HG03442 (cell line): ENCODE data around the gene TEX22.

Source experiments
- ATAC-seq: cut with Tn5 transposase; IDR thresholded peaks from one replicate; pipeline ENCODE4 v1.9.1; 2021; ENCODE audit warnings: mild to moderate bottlenecking, moderate library complexity; ENCODE audit not compliant: unreplicated experiment

Gene TEX22

DNA sequence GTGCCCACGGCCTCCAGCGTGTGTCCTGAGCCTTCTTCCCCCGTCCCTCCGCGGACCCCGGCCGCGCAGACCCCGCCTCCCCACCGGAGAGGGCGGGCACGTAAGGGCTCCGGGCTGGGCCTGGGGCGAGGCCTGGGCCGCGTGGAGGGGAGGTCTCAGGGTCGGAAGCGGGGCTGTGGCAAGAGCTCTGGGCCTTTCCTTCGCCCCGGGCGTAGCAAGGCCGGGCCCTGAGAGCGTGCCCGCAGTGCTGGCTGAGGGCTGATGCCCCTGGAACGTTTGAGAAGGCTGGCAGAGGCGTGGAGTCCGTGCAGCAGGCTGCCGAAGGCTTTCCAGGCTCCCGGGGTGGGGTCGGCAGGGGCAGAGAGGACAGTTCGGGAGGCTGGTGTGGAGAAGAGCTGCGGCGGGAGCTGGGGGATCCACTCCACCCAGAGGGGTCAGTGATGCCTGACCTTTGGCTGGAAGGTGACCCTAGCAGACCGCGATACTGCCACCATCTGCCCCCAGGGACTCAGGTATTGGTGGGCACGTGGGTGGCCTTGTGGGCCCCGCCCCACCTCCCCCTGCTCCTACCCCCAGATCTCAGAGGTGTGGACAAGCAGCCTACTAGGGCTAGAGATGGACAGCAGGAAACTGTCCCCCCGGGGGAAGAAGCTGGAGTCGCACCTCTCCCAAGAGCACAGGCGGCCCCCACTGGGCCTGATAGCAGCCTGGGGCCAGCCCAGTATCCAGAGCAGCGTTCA, 558 bp downstream of the TEX22 start:
- peak; percentile 23 for ATAC-seq

DNA sequence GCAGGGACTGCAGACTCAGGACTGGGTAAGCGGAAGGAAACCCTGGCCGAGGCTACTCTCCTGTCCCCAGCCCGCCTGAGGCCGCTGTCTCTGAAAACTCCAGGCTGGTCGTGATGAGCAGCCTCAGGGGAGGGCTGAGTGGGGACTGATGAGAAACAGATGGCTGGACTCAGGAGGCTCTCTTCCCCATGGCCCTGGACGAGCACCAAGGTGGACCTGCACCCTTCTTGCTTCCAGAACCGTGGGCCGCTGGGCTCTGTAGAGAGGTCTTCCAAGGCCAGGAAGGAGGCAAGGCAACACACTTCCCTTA, 1.1 kb downstream of the TEX22 start:
- no peak for ATAC-seq

DNA sequence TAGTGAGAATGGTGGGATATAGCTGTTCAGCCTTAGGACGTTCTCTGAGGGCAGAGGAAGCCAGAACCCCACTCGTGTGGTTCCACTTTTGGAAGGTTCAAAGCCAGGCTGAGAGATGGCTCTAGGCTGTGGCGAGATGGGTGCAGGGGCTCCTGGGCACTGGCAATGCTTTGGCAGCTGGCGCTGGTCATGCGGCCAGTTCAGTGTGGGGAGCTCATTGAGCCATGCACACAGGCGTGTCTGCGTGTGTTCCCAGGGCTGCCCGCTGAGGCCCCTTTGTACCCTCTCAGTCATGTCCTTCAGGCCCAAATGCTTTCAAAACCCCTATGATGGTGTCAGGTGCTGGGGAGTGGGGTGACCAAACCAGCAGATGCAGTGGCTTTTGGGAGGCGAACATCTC, 1.7 kb downstream of the TEX22 start:
- ATAC-seq: no peak

DNA sequence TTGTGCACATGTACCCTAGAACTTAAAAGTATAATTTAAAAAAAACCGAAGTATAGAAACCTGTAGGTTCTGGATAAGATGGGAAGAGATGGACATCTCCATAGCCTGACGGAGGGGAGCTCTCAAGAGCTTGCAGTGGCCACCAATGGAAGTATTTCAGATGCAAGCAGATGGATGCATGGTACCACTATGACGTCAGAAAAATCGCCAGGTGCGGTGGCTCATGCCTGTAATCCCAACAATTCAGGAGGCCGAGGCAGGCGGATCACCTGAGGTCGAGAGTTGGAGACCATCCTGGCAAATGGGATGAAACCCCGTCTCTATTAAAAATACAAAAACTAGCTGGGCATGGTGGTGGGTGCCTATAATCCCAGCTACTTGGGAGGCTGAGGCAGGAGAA, 3.4 kb downstream of the TEX22 start:
- ATAC-seq: no peak

DNA sequence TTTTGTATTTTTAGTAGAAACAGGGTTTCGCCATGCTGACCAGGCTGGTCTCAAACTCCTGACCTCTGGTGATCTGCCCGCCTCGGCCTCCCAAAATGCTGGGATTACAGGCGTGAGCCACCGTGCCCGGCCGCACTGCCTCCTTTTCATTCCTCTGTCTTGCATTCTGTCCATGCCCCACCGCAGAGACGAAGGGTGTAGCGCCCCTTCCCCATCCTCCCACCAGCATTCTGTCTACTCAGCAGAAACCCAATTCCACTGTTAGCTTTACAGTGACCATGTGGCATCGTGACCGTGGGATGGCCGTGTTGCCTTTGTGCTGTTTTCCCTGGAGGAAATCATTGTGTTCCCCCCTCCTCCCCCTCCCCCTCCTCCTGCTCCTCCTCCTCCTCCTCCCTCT, 10.3 kb downstream of the TEX22 start:
- ATAC-seq: no peak

DNA sequence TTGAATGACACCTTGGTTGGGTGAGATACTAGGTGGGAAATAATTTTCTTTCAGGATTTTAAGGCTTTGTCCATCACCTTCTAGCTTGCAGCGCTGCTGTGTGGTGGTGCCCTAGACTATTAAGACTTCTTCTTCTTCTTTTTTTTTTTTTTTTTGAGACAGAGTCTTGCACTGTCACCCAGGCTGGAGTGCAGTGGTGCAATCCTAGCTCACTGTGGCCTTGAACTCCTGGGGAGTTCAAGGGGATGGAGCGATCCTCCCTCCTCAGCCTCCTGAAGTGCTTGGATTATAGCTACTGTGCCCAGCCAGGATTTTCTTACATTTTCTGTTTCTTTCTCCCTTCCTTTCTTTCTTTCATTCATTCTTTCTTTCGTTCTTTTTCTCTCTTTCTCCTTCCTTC, 11.0 kb downstream of the TEX22 start:
- ATAC-seq: no peak

DNA sequence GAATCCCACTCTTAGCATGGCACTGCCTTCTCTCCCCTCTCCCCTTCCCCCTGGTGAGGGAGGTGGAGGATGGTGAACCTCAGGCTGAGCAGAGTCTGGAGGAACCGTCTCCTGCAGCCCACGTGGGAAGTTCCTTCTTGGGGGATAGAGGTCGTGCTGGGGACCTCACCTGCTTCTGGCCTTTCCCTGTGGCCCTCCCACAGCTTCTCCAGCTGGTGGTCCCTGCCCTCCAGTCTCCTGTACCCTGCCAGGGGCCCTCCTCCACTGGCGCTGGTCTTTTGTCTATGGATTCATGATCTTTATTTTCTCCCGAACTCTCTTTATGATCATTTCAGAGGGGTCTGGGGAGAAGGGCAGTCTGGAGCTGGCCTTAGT, 12.3 kb downstream of the TEX22 start:
- ATAC-seq: no peak

DNA sequence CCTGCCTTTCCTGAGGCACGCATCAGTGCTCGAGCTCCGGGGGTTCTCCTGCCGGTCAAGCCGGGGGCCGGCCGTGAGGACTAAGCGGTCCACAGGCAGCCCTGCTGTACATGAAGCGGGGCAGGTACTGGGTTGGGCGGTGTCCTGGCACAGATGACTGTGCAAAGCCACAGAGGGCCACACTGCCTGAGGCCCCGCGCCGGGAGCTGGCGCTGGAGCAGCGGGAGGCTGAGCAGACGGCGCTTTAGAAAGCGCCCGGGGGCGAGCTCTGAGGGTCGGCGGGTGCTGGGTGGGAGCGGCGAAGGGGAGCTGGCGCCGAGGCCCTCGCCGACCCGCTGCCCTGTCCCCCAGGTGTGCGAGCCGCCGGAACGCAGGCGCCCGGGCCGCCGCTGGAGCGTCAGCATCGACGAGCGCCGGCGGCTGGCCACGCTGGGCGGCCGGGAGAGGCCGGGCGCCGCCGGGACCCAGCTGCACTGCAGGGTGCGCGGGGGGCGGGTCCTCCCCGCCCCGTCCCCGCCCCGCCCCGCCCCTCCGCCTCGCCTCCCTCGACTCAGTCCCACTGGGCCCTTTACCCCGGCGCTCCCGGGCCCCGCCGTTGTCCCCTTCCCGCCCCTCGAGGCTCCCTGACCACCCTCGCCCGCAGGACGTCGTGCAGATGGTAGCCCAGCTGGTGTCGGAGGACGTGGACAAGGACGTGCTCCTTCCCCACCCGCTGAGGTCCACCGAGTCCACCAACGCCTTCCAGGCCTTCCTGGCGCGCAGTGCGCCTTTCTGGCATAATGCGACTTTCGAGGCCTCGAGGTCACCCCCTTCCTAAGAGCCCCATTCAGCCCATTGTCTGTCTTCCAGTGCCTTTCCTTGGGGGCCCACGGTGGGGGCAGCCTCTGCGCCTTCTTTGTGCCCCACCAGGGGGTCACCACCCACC, 12.9 kb downstream of the TEX22 start:
- no peak for ATAC-seq

DNA sequence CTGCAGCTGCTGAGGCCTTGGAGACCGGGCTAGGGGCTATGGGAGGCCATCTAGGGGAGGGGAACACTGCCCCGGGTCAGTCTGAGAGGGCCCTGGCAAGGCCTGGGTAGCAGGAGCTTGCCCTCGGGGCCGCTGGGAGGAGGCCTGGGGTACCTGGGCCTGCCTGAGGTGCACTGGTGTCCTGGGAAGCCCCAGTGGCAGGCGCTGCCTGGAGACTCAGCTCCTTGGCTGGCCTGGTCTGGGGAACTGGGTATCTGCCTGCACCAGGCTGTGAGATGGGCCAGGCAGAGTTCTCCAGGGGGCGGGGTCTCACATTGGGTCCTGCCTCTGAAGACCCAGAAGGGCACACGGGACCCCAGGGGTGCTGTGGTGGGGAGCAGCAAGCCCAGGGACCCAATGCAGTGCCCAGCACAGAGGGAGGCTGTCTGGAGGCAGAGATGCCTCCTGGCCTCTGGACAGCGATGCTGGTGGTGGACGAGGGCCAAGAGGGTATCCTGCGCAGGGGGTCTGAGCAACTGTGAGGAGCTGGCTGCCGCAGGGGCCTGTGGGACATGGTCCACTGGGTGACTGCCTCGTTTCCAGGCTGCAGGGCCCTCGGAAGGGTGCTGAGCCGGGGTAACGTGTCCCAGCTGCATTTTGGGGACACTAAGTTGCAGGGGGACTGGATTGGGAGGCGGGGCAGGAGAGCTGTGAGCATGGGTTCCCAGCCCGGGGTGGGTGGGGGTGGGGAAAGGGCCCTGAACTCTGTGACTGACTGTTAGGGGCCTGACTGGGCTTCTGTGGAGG, 13.8 kb downstream of the TEX22 start:
- no peak for ATAC-seq

DNA sequence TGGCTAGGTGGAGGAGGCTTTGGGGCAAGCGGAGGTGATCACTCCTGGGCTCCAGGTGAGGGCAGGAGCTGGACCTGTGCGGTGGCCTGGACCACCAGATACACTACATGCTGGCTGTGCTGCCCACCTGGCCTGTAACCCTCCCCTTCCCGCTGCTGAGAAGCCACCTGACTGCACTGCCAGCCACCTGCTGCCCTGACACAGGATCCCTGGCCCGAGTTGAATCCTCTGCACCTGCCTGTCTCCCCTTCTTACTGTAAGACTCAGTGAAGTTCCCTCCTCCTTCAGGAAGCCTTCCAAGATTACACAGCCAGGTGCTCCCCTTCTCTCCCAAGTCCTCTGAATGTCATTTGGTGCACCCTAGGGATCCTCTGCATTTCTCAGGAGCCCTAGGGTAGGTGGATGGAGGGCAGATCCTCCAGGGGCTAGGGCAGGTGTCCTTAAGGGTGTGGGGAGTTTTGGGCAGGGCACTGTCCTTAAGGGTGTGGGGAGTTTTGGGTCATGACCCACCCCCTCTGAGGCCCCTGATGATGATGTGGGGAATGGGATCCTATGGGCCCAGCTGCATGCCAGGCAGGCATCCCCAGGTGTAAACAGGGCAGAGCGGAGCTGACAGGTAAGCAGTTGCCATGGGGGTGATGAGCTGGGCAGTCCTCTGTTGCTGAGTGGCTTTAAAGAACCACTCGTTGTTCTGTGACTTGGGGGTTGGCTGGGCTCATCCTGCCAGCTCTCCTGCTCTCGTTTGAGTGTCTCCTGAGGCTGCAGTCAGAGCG, 14.6 kb downstream of the TEX22 start:
- no peak for ATAC-seq

DNA sequence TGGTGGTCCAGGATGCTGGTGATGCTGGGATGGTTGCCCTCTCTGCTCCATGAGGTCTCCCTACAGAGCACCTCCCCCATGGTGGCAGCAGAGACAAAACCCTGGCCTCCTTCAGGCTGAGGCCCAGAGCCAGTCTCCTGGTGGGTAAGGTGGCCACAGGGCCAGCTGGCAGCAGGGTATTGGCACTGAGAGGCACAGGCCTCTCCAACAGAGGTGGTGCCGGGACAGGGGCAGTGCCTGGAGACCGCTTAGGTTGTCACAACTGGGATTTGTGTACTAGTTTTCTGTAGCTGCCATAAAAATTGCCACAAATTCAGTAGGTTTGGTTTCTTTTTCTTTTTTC, 15.2 kb downstream of the TEX22 start:
- no peak for ATAC-seq

DNA sequence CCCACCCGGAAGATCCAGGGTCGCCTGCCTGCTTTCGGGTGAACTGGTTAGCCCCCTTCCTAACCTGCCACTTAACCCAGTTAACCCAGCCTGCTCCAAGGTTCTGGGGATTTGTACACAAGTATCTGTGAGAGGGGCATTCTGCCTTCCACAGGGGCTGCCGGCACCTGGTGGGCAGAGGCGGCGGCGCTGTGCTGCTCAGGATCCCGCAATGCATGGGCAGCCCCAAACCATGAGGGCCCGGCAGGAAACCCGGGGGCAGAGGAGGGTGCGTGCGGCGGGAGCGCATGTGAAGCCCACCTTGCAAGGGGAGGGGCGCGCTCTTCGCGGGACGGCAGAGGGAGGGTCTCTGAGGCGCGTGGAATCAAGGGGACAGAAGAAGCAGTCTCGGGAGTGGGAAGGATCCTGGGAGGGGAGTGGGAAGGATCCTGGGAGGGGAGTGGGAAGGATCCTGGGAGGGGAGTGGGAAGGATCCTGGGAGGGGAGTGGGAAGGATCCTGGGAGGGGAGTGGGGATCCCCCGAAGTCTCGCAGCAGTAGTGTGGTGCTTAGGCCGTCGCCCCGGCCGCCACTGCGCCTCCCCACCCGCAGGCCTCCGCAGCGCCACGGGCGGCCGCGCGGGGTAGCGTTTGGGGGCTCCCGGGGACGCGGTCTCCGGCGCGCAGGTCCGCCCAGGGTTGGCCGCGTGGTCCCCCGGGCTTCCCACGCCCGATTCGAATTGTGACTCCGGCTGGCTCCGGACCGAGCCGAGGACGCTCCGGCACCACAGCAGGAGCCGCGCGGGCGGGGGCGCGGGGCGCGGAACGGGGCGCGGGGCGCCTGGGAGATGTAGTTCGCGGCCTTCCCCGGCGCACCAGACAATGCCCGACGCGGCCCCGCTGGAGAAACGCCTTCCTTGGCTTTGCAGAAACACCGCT, 16.4 kb downstream of the TEX22 start:
- peak; percentile 49 for ATAC-seq

DNA sequence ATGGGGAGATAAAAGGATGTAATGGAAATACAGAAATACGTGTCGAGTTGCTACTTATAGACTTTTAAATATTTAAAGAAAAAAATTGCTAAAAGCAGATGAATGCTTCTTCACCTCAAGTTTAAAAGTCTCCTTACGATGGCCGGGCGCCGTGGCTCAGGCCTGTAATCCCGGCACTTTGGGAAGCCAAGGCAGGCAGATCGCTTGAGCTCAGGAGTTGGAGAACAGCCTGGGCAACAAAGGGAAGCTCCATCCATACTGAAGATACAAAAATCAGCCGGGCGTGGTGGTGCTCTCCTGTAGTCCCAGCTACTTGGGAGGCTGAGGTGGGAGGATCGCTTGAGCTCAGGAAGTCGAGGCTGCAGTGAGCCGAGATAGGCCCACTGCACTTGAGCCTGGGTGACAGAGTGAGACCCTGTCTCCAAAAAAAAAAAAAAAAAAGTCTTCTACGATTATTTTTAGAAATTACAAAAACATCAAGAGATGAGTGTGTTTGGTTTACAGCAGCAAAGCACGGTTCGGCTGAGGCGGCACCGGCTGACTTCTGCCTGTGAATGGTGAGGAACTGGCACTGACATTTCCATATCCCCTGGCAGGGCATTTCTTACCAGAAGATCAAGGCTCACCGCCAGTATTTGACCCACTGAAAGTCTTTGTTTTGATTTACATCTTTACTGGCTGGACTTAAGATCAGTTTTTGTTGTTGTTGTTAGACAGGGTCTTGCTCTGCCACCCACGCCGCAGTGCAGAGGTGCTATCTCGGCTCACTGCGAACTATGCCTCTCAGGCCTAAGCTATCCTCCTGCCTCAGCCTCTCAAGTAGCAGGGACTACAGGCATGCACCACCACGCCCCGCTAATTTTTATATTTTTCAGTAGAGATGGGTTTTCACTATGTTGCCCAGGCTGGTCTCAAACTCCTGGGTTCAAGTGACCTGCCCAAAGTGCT, 17.4 kb downstream of the TEX22 start:
- no peak for ATAC-seq

DNA sequence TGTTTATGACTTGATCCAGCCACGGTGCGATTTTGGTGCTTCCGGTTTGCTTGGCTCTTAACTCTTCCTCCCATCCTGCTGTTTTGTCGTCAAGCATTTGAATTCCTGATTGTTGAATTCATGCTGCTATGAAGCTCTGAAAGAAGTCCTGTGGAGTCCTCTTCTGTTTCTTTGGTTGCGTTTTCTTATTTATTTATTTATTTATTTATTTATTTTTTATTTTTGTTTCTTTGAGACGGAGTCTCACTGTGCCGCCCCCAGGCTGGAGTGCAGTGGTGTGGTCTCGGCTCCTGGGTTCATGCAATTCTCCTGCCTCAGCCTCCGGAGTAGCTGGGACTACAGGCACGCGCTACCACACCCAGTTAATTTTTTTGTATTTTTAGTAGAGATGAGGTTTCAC, 18.3 kb downstream of the TEX22 start:
- ATAC-seq: no peak

DNA sequence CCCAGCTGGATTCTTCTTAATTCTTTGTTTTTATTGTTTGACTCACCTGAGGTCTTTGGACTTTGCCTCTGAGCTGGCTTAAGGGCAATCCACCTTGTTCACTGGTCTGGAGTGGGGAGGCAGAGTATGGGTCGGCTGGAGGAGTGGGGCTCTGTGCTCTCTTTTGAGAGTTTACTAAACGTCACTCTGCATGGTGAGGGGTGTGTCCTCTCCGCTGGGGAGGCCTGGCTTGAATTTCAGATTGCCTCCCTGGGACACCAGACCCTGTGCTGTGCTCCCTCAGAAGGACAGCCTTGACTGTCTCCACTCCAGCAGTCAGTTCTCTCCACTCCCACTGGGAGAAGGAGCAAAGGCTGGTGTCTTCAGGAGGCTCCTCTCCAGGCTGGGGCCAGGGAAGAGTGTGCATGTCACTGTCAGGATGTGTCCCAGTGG, 19.4 kb downstream of the TEX22 start:
- ATAC-seq: no peak

DNA sequence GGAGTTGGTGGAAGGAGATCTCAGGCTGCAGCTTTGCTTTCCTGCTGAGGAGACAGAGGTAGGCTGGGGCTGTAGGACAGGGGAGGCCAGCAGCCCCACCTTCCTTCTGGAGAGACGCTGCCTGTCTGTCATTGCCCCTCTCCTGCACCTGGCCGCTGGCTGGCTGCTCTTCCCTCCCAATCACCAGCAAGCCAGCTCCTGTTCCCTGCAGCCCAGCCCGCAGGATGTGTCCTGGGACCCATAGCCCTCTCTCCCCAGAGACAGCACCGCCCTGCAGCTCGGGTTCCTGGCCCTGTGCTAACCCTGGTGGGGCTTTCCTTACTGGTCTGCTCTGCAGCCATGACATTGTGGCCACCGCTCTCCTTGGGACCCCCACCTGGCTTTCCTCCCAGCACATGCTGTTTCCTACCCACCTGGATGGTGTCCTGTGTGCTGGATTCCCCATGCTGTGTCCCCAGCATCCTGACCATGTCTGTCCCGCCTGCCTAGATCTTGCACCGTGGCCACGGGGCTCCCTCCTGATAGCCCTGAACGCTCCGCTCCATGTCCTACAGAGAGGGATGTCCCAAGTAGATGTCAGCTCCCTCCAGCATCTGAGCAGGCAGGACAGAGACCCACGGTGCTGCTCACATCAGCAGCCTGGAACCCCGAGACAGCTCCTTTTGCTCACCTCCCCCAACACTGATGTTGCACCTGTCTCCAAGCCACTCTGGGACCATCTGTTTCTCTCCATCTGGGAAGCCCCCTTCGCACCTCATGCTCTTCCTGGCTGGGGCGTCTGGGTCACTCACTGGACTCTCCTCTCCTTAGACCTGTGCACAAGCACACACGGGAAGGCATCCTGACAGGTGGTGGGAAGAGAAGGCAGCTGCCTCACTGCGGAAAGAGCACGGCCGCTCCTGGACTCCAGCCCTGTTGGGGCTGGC, 20.2 kb downstream of the TEX22 start:
- no peak for ATAC-seq

DNA sequence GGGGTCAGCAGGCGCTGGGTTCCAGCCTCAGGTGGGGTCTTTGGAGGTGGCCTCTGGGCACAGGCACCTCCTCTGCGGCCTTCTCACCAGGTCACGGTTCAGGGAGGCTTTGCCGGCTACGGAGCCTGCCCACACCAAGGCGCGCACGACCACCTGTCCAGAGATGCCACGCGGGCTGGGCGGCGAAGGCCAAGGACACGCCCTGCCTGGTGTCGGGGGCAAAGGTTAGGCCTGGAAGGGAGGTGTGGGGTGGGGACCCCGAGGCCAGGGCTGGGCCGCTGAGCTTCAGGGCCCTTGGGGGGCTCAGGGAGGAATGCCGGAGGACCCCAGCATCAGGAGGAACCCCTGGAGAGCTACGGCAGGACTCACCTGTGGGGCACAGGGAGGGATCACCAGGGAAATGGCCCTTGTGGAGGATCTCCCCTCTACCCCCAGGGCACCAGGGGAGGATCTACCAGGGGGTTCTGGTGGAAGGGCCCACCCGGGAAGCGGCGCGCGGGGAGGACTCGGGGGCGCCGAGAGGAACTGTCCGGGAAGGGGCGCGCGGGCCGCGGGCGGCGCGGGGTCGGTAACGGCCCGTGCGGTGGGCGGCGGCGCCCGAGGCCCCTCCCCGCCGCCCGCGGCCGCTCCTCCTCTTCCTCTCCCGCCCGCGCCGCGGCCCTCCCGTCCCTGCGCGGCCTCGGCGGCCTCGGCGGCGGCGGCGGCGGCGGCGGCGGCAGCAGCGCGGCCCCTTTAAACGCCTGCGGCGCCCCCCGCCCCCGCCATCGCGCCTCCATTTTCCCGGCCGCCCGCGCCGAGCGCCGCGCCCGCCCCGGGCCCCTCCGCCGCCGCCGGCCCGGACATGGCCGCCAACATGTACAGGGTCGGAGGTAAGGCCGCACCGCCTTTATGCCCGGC, 21.1 kb downstream of the TEX22 start, which contains the start of gene MTA1:
TSS of gene MTA1 (plus strand) at position 633 of the 897 bp plus-strand sequence. CDS start at position 842, 209 bp downstream.
- ATAC-seq: no peak
